Measurements from ENCODE around the gene PLA2G1B.

Gene PLA2G1B

GRCh38 chr12:120366341-120366705 is 38.7 kb upstream of the PLA2G1B start:
- POLR2A ChIA-PET: no interaction called here
- DNase-seq (ENCODE audit: low read depth, low spot score): no peak
- CTCF ChIA-PET: interaction anchor here (1.0 to 5.2 kb wide), 5 partner anchors 9 to 74 kb away, joined by 4 to 30 read pairs (median 11); no protein-coding TSS in a partner anchor
- no peak overlapping the region for H3K4me3 ChIP-seq (ENCODE audit: low read depth, low read length)
- TF ChIP-seq, protein P1, sequence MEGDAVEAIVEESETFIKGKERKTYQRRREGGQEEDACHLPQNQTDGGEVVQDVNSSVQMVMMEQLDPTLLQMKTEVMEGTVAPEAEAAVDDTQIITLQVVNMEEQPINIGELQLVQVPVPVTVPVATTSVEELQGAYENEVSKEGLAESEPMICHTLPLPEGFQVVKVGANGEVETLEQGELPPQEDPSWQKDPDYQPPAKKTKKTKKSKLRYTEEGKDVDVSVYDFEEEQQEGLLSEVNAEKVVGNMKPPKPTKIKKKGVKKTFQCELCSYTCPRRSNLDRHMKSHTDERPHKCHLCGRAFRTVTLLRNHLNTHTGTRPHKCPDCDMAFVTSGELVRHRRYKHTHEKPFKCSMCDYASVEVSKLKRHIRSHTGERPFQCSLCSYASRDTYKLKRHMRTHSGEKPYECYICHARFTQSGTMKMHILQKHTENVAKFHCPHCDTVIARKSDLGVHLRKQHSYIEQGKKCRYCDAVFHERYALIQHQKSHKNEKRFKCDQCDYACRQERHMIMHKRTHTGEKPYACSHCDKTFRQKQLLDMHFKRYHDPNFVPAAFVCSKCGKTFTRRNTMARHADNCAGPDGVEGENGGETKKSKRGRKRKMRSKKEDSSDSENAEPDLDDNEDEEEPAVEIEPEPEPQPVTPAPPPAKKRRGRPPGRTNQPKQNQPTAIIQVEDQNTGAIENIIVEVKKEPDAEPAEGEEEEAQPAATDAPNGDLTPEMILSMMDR (IDR thresholded peaks at IDR 0.05; ENCODE audit: insufficient read depth, low read length, missing control alignments): no peak

DNA sequence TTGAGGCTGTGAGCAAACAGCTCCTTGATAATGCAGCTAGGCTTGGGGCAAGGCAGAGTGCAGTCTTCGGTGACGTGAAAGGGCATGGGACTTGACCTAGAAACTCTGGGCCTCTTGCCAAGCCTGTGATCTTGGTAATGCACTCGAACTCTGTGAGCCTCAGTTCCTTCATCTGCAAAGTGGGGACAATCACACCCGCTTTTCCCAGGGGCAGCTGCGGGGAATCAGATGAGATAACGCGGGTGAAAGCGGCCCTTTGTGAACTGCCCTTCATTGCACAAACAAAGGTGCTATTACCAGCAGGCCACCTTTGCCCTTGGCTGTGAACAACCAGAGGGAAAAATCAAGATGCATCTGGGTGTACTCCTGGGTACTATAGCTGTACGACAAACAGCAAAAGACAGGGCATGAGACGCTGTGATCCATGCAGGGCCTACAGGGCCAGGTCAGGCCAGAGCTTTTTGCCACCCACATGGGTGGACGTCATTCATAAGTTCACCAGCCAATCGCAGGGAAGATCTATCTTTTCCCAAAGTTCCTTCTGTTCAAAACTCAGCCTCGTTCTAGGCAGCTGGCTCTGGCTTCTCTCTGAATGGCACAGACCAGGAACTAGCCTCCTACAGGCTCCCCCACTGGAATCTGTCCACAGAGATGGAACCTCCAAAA is 38.2 kb upstream of the PLA2G1B start:
- TF ChIP-seq, protein P1 (IDR thresholded peaks at IDR 0.05; ENCODE audit: insufficient read depth, low read length, missing control alignments): no peak
- no peak overlapping the region for H3K4me3 ChIP-seq (ENCODE audit: low read depth, low read length)
- ChIA-PET POLR2A (no interaction called here), CTCF (interaction anchor here (2.5 to 5.2 kb wide), 3 partner anchors 9 to 65 kb away, joined by 11 to 30 read pairs (median 18); no protein-coding TSS in a partner anchor)
- DNase-seq (ENCODE audit: low read depth, low spot score): no peak

DNA sequence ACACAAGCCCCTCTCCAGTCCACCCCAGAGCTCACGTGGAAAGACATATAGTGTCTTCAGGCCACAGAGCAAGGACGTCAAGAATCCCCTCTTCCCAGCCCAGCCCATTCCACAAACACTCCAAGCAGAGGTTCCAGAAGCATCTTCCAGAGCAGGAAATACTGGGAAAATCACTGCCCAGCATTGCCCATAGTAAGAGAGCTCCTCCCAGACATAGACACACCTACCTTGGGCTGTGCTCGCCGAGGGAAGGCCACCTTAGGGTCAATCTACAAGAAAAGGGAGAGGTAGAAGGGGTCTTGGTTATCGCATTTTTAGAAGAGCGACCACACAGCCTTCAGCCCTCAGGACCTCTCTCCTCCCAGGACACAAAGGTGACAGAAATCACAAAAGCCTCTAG is 36.9 kb upstream of the PLA2G1B start:
- ChIA-PET POLR2A (no interaction called here), CTCF (interaction anchor here (0.7 to 5.2 kb wide), 4 partner anchors 7 to 66 kb away, joined by 3 to 30 read pairs (median 3); no protein-coding TSS in a partner anchor)
- no peak overlapping the region for H3K4me3 ChIP-seq (ENCODE audit: low read depth, low read length)
- no peak for DNase-seq (ENCODE audit: low read depth, low spot score)
- TF ChIP-seq, protein P1 (IDR thresholded peaks at IDR 0.05; ENCODE audit: insufficient read depth, low read length, missing control alignments): no peak

GRCh38 chr12:120363274-120363855 is 35.8 kb upstream of the PLA2G1B start:
- ChIA-PET POLR2A (no interaction called here), CTCF (interaction anchor here (0.6 to 5.2 kb wide), 4 partner anchors 10 to 67 kb away, joined by 3 to 30 read pairs (median 4); no protein-coding TSS in a partner anchor)
- no peak overlapping the region for H3K4me3 ChIP-seq (ENCODE audit: low read depth, low read length)
- DNase-seq (ENCODE audit: low read depth, low spot score): no peak
- TF ChIP-seq, protein P1 (IDR thresholded peaks at IDR 0.05; ENCODE audit: insufficient read depth, low read length, missing control alignments): no peak

DNA sequence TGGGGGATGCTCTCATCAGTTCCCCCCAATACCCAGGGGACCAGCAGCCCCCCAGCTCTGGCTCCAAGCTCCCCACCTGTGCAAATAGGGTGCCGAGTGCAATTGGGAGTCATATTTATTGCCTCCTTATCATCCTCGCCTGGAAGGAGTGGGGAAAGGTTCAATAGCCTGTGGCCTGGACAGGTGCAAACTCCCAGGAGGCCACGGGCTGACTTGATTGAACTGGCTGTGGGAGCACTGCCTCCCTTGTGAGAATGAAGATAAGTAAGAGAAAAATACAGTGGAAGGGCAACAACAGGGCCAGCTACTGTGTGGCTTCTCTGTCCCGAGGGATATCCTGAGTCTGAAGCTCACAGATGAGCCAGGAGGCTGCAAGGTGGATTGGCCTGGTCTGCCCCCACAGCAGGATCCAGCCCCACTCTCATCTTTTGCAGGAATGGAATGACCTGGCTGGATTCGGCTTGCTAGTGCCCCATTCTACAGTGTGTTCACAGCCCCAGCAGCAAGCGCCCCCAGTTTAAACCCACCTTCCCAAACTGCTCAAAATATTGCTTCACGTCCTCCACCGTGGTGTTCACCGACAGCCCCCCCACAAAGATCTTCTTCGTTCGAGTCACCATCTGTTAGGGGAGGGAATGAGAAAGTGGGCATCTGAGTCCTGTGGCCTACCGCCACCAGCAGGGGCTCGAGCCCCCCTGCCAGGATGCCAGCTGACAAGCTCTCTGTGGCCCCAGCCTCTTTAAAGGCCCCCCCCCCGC is 35.1 kb upstream of the PLA2G1B start:
- POLR2A ChIA-PET: no interaction called here
- TF ChIP-seq, protein P1 (IDR thresholded peaks at IDR 0.05; ENCODE audit: insufficient read depth, low read length, missing control alignments): no peak
- no peak for DNase-seq (ENCODE audit: low read depth, low spot score)
- CTCF ChIA-PET: interaction anchor here (1.5 to 11.0 kb wide), 2 partner anchors 9 to 68 kb away, joined by 4 to 160 read pairs; no protein-coding TSS in a partner anchor
- no peak overlapping the region for H3K4me3 ChIP-seq (ENCODE audit: low read depth, low read length)
